ENCODE results near the gene SCIMP.

- TF ChIP-seq CTCF (IDR thresholded peaks at IDR 0.05): no peak
- no peak for TF ChIP-seq POLR2A (IDR thresholded peaks at IDR 0.05)
These were observed 25.9 kb upstream of the SCIMP start for GRCh38 chr17:5260542-5260941.

All from thyroid gland (tissue), 4 donors.